HG02840 (cell line): ENCODE measurements around the gene SPRYD4.
"Not testable (repeated sequence)": the region's sequence is repeated elsewhere in the genome, so short reads cannot be mapped to it uniquely, and the experiment has no call there.

ENCODE experiments used
- ATAC-seq: cut with Tn5 transposase; IDR thresholded peaks from one replicate; pipeline ENCODE4 v1.9.1; 2021; ENCODE audit warnings: mild to moderate bottlenecking, moderate library complexity, moderate number of reproducible peaks; ENCODE audit not compliant: unreplicated experiment, low FRiP score

SPRYD4 gene

GRCh38 chr12:56468216-56469006 is at the start of gene SPRYD4:
TSS of gene SPRYD4 (plus strand) at chr12:56468578. CDS start at chr12:56468592, 14 bp downstream.
- ATAC-seq: peak; percentile 86

GRCh38 chr12:56420411-56420810 is 48.0 kb upstream of the SPRYD4 start:
- no peak for ATAC-seq

- ATAC-seq: no peak
Measured at GRCh38 chr12:56425193-56425592, 43.2 kb upstream of the SPRYD4 start.

- no peak for ATAC-seq
Measured at GRCh38 chr12:56425940-56426438, 42.4 kb upstream of the SPRYD4 start.

GRCh38 chr12:56431288-56431687 is 37.1 kb upstream of the SPRYD4 start:
- ATAC-seq: no peak

- no peak for ATAC-seq
Measured at GRCh38 chr12:56431850-56432249, 36.5 kb upstream of the SPRYD4 start.

- ATAC-seq: no peak
Measured at GRCh38 chr12:56434828-56435227, 33.5 kb upstream of the SPRYD4 start.

GRCh38 chr12:56437430-56438176 is 30.8 kb upstream of the SPRYD4 start:
- ATAC-seq: no peak

- not testable (repeated sequence) for ATAC-seq
Measured at GRCh38 chr12:56443208-56443607, 25.2 kb upstream of the SPRYD4 start.

GRCh38 chr12:56448860-56449621 is 19.3 kb upstream of the SPRYD4 start, which contains the start of gene TIMELESS:
TSS of gene TIMELESS (minus strand) at chr12:56449426. CDS start at chr12:56434170, 15,256 bp downstream.
- peak; percentile 93 for ATAC-seq

GRCh38 chr12:56449622-56449984 is 18.8 kb upstream of the SPRYD4 start:
- no peak for ATAC-seq

GRCh38 chr12:56450241-56450640 is 18.1 kb upstream of the SPRYD4 start:
- no peak for ATAC-seq

GRCh38 chr12:56451147-56451546 is 17.2 kb upstream of the SPRYD4 start:
- ATAC-seq: no peak

- ATAC-seq: no peak
Measured at GRCh38 chr12:56454557-56454956, 13.8 kb upstream of the SPRYD4 start, which contains the start of gene MIP. TSS of gene MIP (minus strand) at chr12:56454657. CDS start at chr12:56454613, 44 bp downstream.

GRCh38 chr12:56457817-56458216 is 10.6 kb upstream of the SPRYD4 start:
- no peak for ATAC-seq

- no peak for ATAC-seq
Measured at GRCh38 chr12:56461235-56462159, 6.9 kb upstream of the SPRYD4 start.

GRCh38 chr12:56462565-56462964 is 5.8 kb upstream of the SPRYD4 start:
- ATAC-seq: no peak

GRCh38 chr12:56469007-56469930 is 891 bp downstream of the SPRYD4 start:
- no peak for ATAC-seq
